Brain pericyte (primary cell): ENCODE data around the gene SMIM8.
"Not testable (repeated sequence)": the region's sequence is repeated elsewhere in the genome, so short reads cannot be mapped to it uniquely, and the experiment has no call there.

ENCODE experiments used
- DNase-seq: peaks from one replicate; pipeline ENCODE4 v3.0.0-alpha.2; 2012; ENCODE audit warnings: low read depth, low spot score

Gene SMIM8

GRCh38 chr6:87322304-87323212, at the start of gene SMIM8:
SMIM8 (plus strand) TSS chr6:87322588; CDS start chr6:87337032, 14,444 bp downstream.
- DNase-seq = peak; percentile 16

DNA sequence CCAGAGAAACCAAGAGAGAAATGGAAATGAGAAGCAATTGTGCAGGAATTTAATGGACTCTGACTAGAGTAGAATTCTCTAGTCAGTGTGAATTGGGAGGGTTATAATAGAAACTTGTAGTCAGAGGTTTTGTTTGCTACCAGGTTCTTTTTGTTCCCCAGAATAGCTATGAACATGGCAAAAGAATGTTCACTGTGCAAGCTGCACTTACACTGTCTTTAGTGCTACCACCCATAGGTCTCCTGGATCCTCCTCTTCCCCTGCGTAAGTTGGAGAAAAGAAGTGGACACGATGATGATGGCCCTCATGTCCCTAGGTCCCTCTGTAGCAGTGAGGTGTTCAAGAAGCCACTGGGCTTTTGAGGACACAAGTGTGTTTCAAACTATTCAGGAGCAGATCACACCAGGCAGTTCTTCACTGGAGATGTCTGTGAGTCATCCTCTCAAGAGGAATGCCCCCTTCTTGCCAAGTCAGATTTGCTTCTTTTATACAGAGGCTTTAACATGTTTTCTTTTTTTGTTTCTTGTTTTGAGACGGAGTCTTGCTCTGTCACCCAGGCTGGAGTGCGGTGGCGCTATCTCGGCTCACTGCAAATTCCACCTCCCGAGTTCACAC, 47.6 kb upstream of the SMIM8 start:
- DNase-seq = peak; percentile 13

- no peak for DNase-seq
Measured at GRCh38 chr6:87276624-87277023, 45.8 kb upstream of the SMIM8 start.

DNA sequence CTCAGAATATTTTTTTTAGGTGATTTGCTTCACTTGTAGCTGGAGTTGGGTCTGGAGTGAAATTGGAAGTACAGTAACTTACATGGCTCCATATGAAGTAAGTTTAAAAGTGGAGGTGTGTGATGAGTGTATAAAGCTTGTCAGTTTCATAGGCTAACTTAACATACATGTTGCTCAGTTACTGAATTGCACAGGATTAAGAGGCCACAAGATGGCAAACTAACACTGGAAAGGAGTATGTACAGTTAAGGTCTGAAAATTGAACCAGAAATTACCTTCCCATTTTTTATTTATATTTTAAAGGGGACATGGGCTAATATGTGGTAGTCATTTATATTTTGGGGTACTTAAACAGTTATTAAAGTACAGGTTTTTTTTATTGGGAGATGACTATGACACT, 45.3 kb upstream of the SMIM8 start:
- no peak for DNase-seq

GRCh38 chr6:87279196-87279595, 43.2 kb upstream of the SMIM8 start:
- no peak for DNase-seq

- DNase-seq = no peak
Measured at GRCh38 chr6:87281426-87281825, 41.0 kb upstream of the SMIM8 start.

DNA sequence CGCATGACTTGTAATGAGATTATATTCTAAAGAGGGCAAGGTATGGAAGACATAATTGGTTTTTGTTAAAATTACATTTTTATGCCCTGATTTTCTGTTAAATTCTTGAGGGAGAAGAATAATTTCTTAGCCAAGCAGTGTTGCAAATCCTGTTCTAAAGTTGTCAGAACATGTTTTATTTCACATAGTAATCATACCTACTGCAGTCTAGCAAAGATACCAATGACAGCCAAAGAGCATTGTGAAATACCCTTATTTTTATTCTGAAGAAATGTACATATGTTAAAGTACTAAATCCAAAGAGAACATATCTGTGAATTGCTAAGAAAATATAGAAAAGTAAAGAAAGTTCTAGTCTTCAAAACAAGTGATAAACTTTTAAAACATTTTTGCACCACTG, 39.6 kb upstream of the SMIM8 start:
- no peak for DNase-seq

GRCh38 chr6:87283461-87283860, 38.9 kb upstream of the SMIM8 start:
- no peak for DNase-seq

DNA sequence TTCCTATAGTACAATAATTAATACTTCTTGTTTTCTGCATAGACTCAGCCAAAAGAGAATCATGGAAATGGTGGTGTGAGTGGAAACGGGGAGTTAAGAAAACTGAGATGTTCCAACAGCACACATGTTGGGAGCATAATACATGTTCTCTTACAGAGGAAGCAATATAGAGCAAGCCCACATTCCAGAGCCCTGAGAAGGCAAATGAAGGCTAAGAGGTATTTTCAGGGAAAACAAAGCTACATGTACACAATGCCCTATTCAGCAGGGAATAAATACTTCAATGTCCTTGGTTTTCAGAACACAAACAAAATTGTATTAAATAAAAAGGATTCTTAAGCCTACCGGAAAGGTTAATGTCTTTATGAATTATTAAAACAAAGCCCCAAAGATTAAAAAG, 35.1 kb upstream of the SMIM8 start:
- no peak for DNase-seq

GRCh38 chr6:87289571-87289970, 32.8 kb upstream of the SMIM8 start:
- no peak for DNase-seq

DNA sequence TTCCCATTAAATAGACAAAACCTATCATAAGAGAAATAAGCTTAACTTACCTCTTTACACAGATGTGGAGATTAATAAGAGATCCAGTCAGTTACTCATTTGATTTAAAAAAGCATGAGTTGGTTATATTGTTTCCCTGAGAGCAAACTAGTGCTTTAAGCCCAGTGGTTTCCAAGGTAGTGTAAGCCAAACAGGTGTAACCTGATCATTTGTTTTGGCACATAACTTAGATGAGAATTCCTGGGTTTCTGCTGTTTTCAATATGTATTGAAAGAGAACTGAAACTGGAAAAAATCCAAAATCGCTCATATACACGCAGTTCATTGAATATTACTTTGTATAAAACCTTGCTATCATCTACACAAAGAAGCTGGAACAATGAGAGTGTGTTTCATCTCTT, 30.5 kb upstream of the SMIM8 start:
- no peak for DNase-seq

GRCh38 chr6:87293526-87293925, 28.9 kb upstream of the SMIM8 start:
- no peak for DNase-seq

GRCh38 chr6:87297119-87297518, 25.3 kb upstream of the SMIM8 start:
- DNase-seq = peak; percentile 29

GRCh38 chr6:87301277-87301676, 21.1 kb upstream of the SMIM8 start:
- DNase-seq = not testable (repeated sequence)

GRCh38 chr6:87308970-87309369, 13.4 kb upstream of the SMIM8 start:
- no peak for DNase-seq

- no peak for DNase-seq
Measured at GRCh38 chr6:87312860-87313259, 9.5 kb upstream of the SMIM8 start.

- DNase-seq = no peak
Measured at GRCh38 chr6:87315071-87315470, 7.3 kb upstream of the SMIM8 start.

- no peak for DNase-seq
Measured at GRCh38 chr6:87319271-87319987, 3.0 kb upstream of the SMIM8 start.

DNA sequence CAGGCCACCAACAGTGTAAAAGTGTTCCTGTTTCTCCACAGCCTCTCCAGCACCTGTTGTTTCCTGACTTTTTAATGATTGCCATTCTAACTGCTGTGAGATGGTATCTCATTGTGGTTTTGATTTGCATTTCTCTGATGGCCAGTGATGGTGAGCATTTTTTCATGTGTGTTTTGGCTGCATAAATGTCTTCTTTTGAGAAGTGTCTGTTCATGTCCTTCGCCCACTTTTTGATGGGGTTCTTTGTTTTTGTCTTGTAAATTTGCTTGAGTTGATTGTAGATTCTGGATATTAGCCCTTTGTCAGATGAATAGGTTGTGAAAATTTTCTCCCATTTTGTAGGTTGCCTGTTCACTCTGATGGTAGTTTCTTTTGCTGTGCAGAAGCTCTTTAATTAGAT, 1.5 kb downstream of the SMIM8 start:
- not testable (repeated sequence) for DNase-seq

- no peak for DNase-seq
Measured at GRCh38 chr6:87330961-87331360, 8.6 kb downstream of the SMIM8 start.

DNA sequence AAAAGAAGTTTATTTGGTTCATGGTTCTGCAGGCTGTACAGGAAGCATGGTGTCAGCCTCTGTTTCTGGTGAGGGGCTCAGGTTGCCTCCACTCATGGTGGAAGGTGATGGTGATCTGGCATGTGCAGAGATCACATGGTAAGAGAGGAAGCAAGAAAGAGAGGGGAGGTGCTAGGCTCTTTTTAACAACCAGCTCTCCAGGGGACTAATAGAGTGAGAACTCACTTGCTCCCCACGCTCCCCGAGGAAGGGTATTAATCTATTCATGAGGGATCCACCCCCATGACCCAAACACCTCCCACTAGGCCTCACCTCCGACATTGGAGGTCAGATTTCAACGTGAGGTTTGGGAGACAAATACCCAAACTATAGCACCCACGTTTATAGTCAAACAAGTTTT, 10.6 kb downstream of the SMIM8 start:
- DNase-seq = no peak

GRCh38 chr6:87333591-87334181, 11.3 kb downstream of the SMIM8 start:
- no peak for DNase-seq
